ENCODE measurements around the gene HAX1.

- TF ChIP-seq CTCF (conservative IDR thresholded peaks at IDR 0.05 in 1 of 2, IDR thresholded peaks at IDR 0.05 in 1 of 2; ENCODE audit: low read depth in 1 of 2, low read length in 2 of 2) (no peak), EZH2 (IDR thresholded peaks at IDR 0.05; ENCODE audit: low read length, missing control alignments) (no peak)
Observed at GRCh38 chr1:154324241-154324640, 51.8 kb downstream of the HAX1 start.
